HG03159 (cell line): ENCODE measurements around the gene STEAP2.

Experiments
- ATAC-seq: cut with Tn5 transposase; IDR thresholded peaks from one replicate; pipeline ENCODE4 v1.9.1; 2021; ENCODE audit warnings: mild to moderate bottlenecking, moderate library complexity; ENCODE audit not compliant: unreplicated experiment

STEAP2 gene

GRCh38 chr7:90267263-90267858 lies 55.8 kb downstream of the STEAP2 start:
- no peak for ATAC-seq

- no peak for ATAC-seq
Measured at GRCh38 chr7:90269163-90269562, 57.6 kb downstream of the STEAP2 start.

- no peak for ATAC-seq
Measured at GRCh38 chr7:90270431-90271178, 59.1 kb downstream of the STEAP2 start.

DNA sequence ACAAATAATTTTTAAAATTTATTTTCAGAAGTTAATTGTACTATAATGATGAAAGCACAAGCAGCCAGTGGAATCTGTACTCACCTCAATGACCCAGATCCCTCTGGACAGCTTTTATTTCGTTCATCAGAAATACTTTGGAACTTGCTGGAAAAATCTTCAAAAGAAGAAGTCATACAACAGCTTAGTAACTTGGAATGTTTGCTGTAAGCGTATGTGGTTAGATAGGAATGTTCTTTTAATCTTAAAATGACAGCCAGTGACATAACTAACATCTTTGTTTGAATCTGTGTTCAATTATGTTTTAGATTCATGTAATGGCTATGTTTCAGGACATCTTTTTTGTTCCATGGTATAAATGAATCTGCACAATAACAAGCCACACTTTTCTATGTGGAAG lies 60.2 kb downstream of the STEAP2 start:
- no peak for ATAC-seq

DNA sequence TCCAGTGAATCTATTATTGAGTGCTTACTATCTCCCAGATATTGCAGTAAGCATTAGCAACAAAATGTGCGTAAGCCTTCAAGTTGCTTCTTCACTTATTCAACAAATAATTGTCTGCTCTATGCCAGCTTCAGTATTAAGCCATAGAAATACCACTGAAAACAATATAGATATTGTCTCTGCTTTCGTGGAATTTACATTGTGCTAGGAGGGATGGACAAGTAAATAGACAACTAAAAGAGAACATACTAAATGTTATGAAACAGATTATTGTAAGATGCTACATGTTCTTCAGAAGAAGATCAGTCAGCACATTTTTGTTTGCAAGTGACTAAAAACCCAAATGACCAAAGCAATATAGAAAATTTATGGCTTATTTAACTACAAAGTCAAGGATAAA lies 60.7 kb downstream of the STEAP2 start:
- no peak for ATAC-seq

GRCh38 chr7:90274161-90274560 lies 62.6 kb downstream of the STEAP2 start:
- no peak for ATAC-seq

GRCh38 chr7:90276033-90276728 lies 64.6 kb downstream of the STEAP2 start:
- no peak for ATAC-seq
